SK-N-SH treated with all-trans-retinoic acid at 6 μM for 48 hours (cell line): ENCODE data around the gene RIN3.

ENCODE experiments used
- ATAC-seq: fragments of 200-7000 bp; cut with Tn5 transposase; 3 replicates; pipeline ENCODE4 v1.9.1; 2020; ENCODE audit warnings: mild to moderate bottlenecking, moderate library complexity
- BACH2 ChIP-seq: fragments of 250-450 bp; sonication (Bioruptor Pico); IDR thresholded peaks from 2 replicates; pipeline ENCODE4 v1.9.0; 2021; ENCODE audit warnings: mild to moderate bottlenecking, borderline replicate concordance
- CSDC2 ChIP-seq: fragments of 250-450 bp; sonication (Bioruptor Pico); IDR thresholded peaks from 2 replicates; pipeline ENCODE4 v1.5.0; 2020; ENCODE audit warnings: mild to moderate bottlenecking, moderate library complexity
- ESRRG ChIP-seq: fragments of 250-450 bp; sonication (Bioruptor Pico); IDR thresholded peaks from 2 replicates; pipeline ENCODE4 v1.6.1; 2021; ENCODE audit warnings: mild to moderate bottlenecking
- GLIS3 ChIP-seq: fragments of 250-450 bp; sonication (Bioruptor Pico); IDR thresholded peaks from 2 replicates; pipeline ENCODE4 v1.5.0; 2020; ENCODE audit warnings: mild to moderate bottlenecking, moderate library complexity
- OSR1 ChIP-seq: fragments of 250-450 bp; sonication (Bioruptor Pico); IDR thresholded peaks from 2 replicates; pipeline ENCODE4 v1.8.0; 2022; ENCODE audit warnings: moderate library complexity, mild to moderate bottlenecking, inconsistent platforms
- PPARA ChIP-seq: fragments of 250-450 bp; sonication (Bioruptor Pico); IDR thresholded peaks from 2 replicates; pipeline ENCODE4 v1.5.0; 2020; ENCODE audit warnings: mild to moderate bottlenecking, borderline replicate concordance
- RARB ChIP-seq: fragments of 250-450 bp; sonication (Bioruptor Pico); IDR thresholded peaks from 2 replicates; pipeline ENCODE4 v1.8.0; 2021; ENCODE audit warnings: mild to moderate bottlenecking, moderate library complexity
- SNAI2 ChIP-seq: fragments of 250-450 bp; sonication (Bioruptor Pico); IDR thresholded peaks from 2 replicates; pipeline ENCODE4 v1.5.0; 2020; ENCODE audit warnings: mild to moderate bottlenecking, moderate library complexity
- TCF4 ChIP-seq: fragments of 250-450 bp; sonication (Bioruptor Pico); IDR thresholded peaks from 2 replicates; pipeline ENCODE4 v1.8.0; 2021; ENCODE audit warnings: mild to moderate bottlenecking, moderate library complexity, borderline replicate concordance
- TOX ChIP-seq: fragments of 250-450 bp; sonication (Bioruptor Pico); IDR thresholded peaks from 2 replicates; pipeline ENCODE4 v1.8.0; 2021; ENCODE audit warnings: mild to moderate bottlenecking, moderate library complexity, borderline replicate concordance
- ZC3H10 ChIP-seq: fragments of 250-450 bp; sonication (Bioruptor Pico); IDR thresholded peaks from 2 replicates; pipeline ENCODE4 v1.5.1; 2021; ENCODE audit warnings: mild to moderate bottlenecking, moderate library complexity
- ZFP3 ChIP-seq: fragments of 250-450 bp; sonication (Bioruptor Pico); IDR thresholded peaks from 2 replicates; pipeline ENCODE4 v1.5.0; 2020; ENCODE audit warnings: mild to moderate bottlenecking, moderate library complexity
- ZFP30 ChIP-seq: fragments of 450-650 bp; formaldehyde crosslinking; IDR thresholded peaks from 2 replicates; pipeline ENCODE4 v1.5.0; 2022; ENCODE audit warnings: mild to moderate bottlenecking, moderate library complexity
- ZNF565 ChIP-seq: fragments of 450-650 bp; formaldehyde crosslinking; conservative IDR thresholded peaks from 2 replicates; pipeline ENCODE4 v1.5.0; 2020; ENCODE audit warnings: low read depth, mild to moderate bottlenecking, moderate library complexity
- ZNF70 ChIP-seq: fragments of 450-650 bp; formaldehyde crosslinking; IDR thresholded peaks from 2 replicates; pipeline ENCODE4 v1.5.0; 2020; ENCODE audit warnings: mild to moderate bottlenecking, moderate library complexity
- TF ChIP-seq, protein P1 (sequence below): fragments of 250-450 bp; sonication (Bioruptor Pico); IDR thresholded peaks from 2 replicates; pipeline ENCODE4 v1.8.0; 2020; ENCODE audit warnings: mild to moderate bottlenecking, moderate library complexity, borderline replicate concordance
- TF ChIP-seq, protein P2 (sequence below): fragments of 250-450 bp; sonication (Bioruptor Pico); IDR thresholded peaks from 2 replicates; pipeline ENCODE4 v1.5.0; 2020; ENCODE audit warnings: mild to moderate bottlenecking, moderate library complexity
- TF ChIP-seq, protein P3 (sequence below): fragments of 250-450 bp; sonication (Bioruptor Pico); IDR thresholded peaks from 2 replicates; pipeline ENCODE4 v1.5.1; 2020; ENCODE audit warnings: low read depth, mild to moderate bottlenecking, moderate library complexity
- TF ChIP-seq, protein P4 (sequence below): fragments of 250-450 bp; sonication (Bioruptor Pico); IDR thresholded peaks from 2 replicates; pipeline ENCODE4 v1.8.0; 2021; ENCODE audit warnings: low read depth, mild to moderate bottlenecking, moderate library complexity, borderline replicate concordance

The RIN3 gene

DNA sequence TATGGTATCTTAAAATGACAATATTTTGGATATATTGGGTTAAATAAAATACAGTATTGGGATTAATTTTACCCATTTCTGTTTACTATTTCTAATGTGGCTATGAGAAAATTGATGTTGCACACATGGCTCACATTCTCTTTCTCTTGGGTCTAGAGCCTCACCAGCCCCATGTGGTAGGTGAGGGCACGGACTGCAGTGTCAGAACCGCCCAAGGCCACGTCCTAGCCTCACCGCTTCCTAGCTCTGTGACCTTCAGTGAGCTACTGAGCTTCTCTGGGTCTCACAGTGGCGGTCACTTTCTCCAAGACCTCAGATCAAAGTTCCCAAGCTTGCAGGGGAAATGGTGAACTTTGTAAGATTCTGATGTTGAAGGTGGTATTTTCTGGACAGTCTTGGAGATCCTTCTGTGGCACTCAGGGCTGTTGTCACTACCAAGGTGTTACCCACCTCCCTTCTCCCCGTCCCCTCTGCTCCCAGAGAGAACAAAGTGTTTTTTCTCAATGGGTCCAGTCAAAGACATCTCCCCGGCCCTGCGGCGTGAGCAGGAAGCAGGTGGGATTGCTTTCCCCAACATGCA, 87.6 kb downstream of the RIN3 start:
- ATAC-seq: no peak
- TF ChIP-seq TOX: no peak
- TF ChIP-seq OSR1 (CRISPR knock-in tag): no peak
- no peak for TF ChIP-seq ZC3H10
- no peak for TF ChIP-seq CSDC2
- TF ChIP-seq, protein P1, sequence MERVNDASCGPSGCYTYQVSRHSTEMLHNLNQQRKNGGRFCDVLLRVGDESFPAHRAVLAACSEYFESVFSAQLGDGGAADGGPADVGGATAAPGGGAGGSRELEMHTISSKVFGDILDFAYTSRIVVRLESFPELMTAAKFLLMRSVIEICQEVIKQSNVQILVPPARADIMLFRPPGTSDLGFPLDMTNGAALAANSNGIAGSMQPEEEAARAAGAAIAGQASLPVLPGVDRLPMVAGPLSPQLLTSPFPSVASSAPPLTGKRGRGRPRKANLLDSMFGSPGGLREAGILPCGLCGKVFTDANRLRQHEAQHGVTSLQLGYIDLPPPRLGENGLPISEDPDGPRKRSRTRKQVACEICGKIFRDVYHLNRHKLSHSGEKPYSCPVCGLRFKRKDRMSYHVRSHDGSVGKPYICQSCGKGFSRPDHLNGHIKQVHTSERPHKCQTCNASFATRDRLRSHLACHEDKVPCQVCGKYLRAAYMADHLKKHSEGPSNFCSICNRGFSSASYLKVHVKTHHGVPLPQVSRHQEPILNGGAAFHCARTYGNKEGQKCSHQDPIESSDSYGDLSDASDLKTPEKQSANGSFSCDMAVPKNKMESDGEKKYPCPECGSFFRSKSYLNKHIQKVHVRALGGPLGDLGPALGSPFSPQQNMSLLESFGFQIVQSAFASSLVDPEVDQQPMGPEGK (CRISPR knock-in tag): no peak
- no peak for TF ChIP-seq BACH2 (CRISPR knock-in tag)
- no peak for TF ChIP-seq RARB (CRISPR knock-in tag)
- TF ChIP-seq ZNF565 (CRISPR knock-in tag): no peak
- TF ChIP-seq, protein P2, sequence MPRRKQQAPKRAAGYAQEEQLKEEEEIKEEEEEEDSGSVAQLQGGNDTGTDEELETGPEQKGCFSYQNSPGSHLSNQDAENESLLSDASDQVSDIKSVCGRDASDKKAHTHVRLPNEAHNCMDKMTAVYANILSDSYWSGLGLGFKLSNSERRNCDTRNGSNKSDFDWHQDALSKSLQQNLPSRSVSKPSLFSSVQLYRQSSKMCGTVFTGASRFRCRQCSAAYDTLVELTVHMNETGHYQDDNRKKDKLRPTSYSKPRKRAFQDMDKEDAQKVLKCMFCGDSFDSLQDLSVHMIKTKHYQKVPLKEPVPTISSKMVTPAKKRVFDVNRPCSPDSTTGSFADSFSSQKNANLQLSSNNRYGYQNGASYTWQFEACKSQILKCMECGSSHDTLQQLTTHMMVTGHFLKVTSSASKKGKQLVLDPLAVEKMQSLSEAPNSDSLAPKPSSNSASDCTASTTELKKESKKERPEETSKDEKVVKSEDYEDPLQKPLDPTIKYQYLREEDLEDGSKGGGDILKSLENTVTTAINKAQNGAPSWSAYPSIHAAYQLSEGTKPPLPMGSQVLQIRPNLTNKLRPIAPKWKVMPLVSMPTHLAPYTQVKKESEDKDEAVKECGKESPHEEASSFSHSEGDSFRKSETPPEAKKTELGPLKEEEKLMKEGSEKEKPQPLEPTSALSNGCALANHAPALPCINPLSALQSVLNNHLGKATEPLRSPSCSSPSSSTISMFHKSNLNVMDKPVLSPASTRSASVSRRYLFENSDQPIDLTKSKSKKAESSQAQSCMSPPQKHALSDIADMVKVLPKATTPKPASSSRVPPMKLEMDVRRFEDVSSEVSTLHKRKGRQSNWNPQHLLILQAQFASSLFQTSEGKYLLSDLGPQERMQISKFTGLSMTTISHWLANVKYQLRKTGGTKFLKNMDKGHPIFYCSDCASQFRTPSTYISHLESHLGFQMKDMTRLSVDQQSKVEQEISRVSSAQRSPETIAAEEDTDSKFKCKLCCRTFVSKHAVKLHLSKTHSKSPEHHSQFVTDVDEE (CRISPR knock-in tag): no peak
- TF ChIP-seq, protein P3, sequence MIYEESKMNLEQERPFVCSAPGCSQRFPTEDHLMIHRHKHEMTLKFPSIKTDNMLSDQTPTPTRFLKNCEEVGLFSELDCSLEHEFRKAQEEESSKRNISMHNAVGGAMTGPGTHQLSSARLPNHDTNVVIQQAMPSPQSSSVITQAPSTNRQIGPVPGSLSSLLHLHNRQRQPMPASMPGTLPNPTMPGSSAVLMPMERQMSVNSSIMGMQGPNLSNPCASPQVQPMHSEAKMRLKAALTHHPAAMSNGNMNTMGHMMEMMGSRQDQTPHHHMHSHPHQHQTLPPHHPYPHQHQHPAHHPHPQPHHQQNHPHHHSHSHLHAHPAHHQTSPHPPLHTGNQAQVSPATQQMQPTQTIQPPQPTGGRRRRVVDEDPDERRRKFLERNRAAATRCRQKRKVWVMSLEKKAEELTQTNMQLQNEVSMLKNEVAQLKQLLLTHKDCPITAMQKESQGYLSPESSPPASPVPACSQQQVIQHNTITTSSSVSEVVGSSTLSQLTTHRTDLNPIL (CRISPR knock-in tag): no peak
- TF ChIP-seq, protein P4, sequence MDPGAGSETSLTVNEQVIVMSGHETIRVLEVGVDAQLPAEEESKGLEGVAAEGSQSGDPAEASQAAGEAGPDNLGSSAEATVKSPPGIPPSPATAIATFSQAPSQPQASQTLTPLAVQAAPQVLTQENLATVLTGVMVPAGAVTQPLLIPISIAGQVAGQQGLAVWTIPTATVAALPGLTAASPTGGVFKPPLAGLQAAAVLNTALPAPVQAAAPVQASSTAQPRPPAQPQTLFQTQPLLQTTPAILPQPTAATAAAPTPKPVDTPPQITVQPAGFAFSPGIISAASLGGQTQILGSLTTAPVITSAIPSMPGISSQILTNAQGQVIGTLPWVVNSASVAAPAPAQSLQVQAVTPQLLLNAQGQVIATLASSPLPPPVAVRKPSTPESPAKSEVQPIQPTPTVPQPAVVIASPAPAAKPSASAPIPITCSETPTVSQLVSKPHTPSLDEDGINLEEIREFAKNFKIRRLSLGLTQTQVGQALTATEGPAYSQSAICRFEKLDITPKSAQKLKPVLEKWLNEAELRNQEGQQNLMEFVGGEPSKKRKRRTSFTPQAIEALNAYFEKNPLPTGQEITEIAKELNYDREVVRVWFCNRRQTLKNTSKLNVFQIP (CRISPR knock-in tag): no peak
- TF ChIP-seq ZFP30 (CRISPR knock-in tag): no peak
- no peak for TF ChIP-seq PPARA (CRISPR knock-in tag)
- no peak for TF ChIP-seq ESRRG (CRISPR knock-in tag)
- no peak for TF ChIP-seq GLIS3 (CRISPR knock-in tag)
- no peak for TF ChIP-seq ZFP3 (CRISPR knock-in tag)

DNA sequence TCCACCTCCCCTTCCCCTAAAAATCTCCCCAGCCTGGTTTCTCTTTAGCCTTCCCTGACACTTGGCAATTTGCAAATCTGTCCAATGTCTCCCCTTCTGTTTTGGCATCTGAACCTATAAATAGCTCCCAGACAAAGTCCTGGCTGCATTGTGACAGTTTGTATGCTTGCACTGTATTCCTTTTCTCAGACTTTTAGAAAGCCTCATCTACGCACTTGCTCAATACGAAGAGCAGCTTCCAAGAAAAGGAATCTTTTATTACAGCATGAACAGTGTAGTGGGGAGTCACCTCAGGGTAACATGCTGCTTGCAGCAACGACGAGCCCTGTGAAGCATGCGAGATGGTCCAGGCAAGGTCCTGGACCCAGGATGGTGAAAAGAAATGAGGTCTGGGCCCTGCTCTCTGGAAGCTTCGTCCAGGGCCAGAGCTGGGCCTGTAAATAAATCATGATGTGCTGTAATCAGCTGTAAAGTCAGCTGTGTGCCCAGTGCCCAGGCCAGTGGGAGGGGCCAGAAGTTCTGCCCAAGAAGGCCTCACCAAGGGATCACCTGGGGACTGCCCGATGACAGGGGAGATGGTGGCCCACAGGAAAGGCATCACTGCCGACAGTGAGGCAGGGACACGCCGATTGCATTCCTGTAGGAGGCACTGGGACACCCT, 88.3 kb downstream of the RIN3 start:
- TF ChIP-seq TCF4 (CRISPR knock-in tag) (no peak), ZC3H10 (no peak), TOX (no peak), OSR1 (CRISPR knock-in tag) (no peak), BACH2 (CRISPR knock-in tag) (no peak), RARB (CRISPR knock-in tag) (no peak), SNAI2 (no peak), ESRRG (CRISPR knock-in tag) (no peak), ZNF70 (CRISPR knock-in tag) (no peak), CSDC2 (no peak)
- TF ChIP-seq, protein P2 (CRISPR knock-in tag): no peak
- TF ChIP-seq, protein P3 (CRISPR knock-in tag): no peak
- ATAC-seq: no peak
